AG09309 (cell line): ENCODE results near the gene ACTN1.
A peak's percentile ranks its signal among the peaks of the same experiment; 100 is the strongest.

Experiments used
- DNase-seq: peaks from one replicate; pipeline ENCODE4 v3.0.0-alpha.2; 2010; ENCODE audit warnings: low read depth
- H3K4me3 ChIP-seq: 2 replicates; pipeline ENCODE4 v1.5.1; 2011; ENCODE audit warnings: mild to moderate bottlenecking, low read depth, low read length, moderate library complexity; ENCODE audit not compliant: control insufficient read depth
- TF ChIP-seq, protein P1 (sequence below): IDR thresholded peaks from 2 replicates; pipeline ENCODE4 v1.5.1; 2011; ENCODE audit warnings: mild to moderate bottlenecking, low read depth, low read length, inconsistent platforms; ENCODE audit not compliant: insufficient read depth, control insufficient read depth; ENCODE audit errors: missing control alignments

The ACTN1 gene

GRCh38 chr14:68866991-68867533, 112.0 kb downstream of the ACTN1 start:
- TF ChIP-seq, protein P1, sequence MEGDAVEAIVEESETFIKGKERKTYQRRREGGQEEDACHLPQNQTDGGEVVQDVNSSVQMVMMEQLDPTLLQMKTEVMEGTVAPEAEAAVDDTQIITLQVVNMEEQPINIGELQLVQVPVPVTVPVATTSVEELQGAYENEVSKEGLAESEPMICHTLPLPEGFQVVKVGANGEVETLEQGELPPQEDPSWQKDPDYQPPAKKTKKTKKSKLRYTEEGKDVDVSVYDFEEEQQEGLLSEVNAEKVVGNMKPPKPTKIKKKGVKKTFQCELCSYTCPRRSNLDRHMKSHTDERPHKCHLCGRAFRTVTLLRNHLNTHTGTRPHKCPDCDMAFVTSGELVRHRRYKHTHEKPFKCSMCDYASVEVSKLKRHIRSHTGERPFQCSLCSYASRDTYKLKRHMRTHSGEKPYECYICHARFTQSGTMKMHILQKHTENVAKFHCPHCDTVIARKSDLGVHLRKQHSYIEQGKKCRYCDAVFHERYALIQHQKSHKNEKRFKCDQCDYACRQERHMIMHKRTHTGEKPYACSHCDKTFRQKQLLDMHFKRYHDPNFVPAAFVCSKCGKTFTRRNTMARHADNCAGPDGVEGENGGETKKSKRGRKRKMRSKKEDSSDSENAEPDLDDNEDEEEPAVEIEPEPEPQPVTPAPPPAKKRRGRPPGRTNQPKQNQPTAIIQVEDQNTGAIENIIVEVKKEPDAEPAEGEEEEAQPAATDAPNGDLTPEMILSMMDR: no peak
- no peak for DNase-seq
- no peak overlapping the region for H3K4me3 ChIP-seq

DNA sequence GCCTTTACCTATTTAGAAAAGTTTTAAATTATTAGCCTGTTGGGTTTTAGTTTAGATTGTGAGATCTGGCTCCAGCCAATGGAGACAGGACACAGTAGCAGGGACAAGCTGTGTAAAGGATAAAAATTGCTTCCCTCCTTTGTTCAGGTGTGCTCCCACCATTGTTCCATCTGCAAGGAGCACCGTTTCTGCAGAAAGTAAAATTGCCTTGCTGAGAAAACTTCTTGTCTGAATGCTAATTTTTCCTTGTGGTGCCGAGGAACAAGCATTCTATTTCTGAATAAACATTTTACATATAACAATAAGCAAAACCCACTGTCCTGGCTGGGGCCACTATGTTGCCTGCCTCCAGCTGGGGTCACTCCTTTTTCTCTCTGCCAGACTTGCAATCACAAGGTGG, 113.6 kb downstream of the ACTN1 start:
- DNase-seq: no peak
- TF ChIP-seq, protein P1: no peak
- H3K4me3 ChIP-seq: no peak overlapping the region

DNA sequence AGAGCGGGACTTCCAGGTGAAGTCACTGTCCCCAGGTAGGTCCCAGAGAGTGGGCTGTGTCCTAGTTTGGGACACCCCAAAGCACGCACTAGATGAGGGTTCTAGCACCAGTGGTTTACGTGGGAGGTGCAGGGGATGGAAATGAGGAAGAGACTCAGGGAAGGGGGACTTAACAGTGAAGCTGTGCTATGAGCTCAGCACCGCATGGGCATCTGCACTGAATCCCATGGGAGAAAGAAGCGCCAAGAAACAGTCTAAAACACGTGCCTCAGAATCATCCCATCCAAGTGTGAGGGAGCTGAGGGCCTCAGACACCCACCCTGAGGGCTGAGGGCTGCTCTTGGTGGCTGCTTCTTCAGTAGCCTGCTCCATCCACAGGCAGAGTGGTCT, 114.7 kb downstream of the ACTN1 start:
- no peak for DNase-seq
- TF ChIP-seq, protein P1: no peak
- no peak overlapping the region for H3K4me3 ChIP-seq

- TF ChIP-seq, protein P1: no peak
- no peak for DNase-seq
- H3K4me3 ChIP-seq: no peak overlapping the region
Measured at GRCh38 chr14:68863610-68864360, 115.3 kb downstream of the ACTN1 start.

DNA sequence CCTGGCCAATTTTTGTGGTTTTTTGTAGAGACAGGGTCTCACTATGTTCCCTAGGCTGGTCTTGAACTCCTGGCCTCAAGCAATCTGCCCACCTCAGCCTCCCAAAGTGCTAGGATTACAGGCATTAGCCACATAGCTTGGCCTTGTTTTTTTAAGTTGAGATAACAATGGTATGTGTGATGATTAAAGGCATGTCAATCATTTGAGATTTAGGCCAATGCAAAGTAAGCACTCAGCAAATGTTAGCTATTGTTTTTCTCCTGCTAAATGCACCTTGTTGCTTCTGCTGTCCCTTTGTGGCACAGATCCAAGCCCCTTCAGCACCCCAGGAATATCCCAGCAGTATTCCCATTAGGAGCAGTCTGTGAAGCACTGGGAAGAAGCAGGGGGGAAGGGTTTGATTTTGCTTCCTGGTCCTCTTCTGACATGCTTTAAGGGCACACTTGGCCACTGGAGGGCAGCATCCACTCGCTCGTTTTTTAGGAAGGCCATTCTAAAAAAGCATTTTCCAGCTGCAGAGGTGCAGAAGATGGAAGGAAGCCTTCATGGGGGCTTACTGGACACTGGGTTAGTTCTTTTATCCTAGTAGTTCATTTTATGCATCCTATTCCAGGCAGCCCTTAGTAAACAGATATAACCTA, 116.0 kb downstream of the ACTN1 start:
- TF ChIP-seq, protein P1: peak; percentile 81
- H3K4me3 ChIP-seq: no peak overlapping the region
- DNase-seq: peak; percentile 31

- TF ChIP-seq, protein P1: no peak
- H3K4me3 ChIP-seq: no peak overlapping the region
- no peak for DNase-seq
Measured at GRCh38 chr14:68860771-68861170, 118.3 kb downstream of the ACTN1 start.
